Muscle of back (tissue), 11 donors: ENCODE measurements around the gene KIF25. TPM values are rescaled to one million over a fixed set of nuclear protein-coding genes. Genes with fewer than 3 reads are reported as not detected.

Source experiments
- DNase-seq, 3 donors: peaks; one replicate each; pipeline versions ENCODE4 v3.0.0 to v3.0.0-alpha.2; 2013
- polyA plus RNA-seq, 10 donors: library from polyadenylated mRNA; unstranded; fragments of 120-200 nt; gene quantifications; one replicate each; pipeline ENCODE4 v1.2.1, GENCODE V29; 2013; ENCODE audit not compliant: insufficient read length in 10 of 10

The KIF25 gene
- polyA plus RNA-seq, 10 donors, result 0.37 to 2.0 (median 0.80) TPM

- DNase-seq, result no peak
These were observed 89.1 kb downstream of the KIF25 start for GRCh38 chr6:168086616-168087015.

GRCh38 chr6:168087436-168088160 is 90.1 kb downstream of the KIF25 start:
- no peak for DNase-seq

- DNase-seq, result peak; percentile 66 to 82 (median 76)
These were observed 90.9 kb downstream of the KIF25 start for GRCh38 chr6:168088161-168089053.

- DNase-seq, result peak in 1 of 3 donors; percentile 27
These were observed 92.0 kb downstream of the KIF25 start for GRCh38 chr6:168089186-168090063.

GRCh38 chr6:168090064-168090690 is 92.7 kb downstream of the KIF25 start:
- no peak for DNase-seq

GRCh38 chr6:168090706-168091105 is 93.2 kb downstream of the KIF25 start:
- DNase-seq, result no peak

GRCh38 chr6:168091381-168092264 is 94.2 kb downstream of the KIF25 start:
- DNase-seq, result no peak

GRCh38 chr6:168092541-168092940 is 95.1 kb downstream of the KIF25 start:
- DNase-seq, result no peak

GRCh38 chr6:168093071-168093505 is 95.6 kb downstream of the KIF25 start:
- no peak for DNase-seq

- DNase-seq, result no peak
These were observed 96.2 kb downstream of the KIF25 start for GRCh38 chr6:168093634-168094033.

Other genes with a start within 250 kb of the KIF25 start
- gene AFDN, start 170.8 kb upstream of the KIF25 start, polyA plus RNA-seq, result 10 to 100 TPM; 24.4 to 63.8 (median 43.0) TPM
- under 1 TPM; 0.09 to 0.55 (median 0.22) TPM for gene FRMD1, start 81.5 kb downstream of the KIF25 start, polyA plus RNA-seq